ENCODE measurements around the gene ILF2.
"Not testable (repeated sequence)": the region's sequence is repeated elsewhere in the genome, so short reads cannot be mapped to it uniquely, and the experiment has no call there.

ILF2 gene

GRCh38 chr1:153678519-153679336, 7.9 kb upstream of the ILF2 start, which contains the start of gene NPR1:
Gene NPR1, plus strand, starts transcription at chr1:153678688. Its CDS starts 421 bp downstream, at chr1:153679109.
- peak; percentile 60 for DNase-seq

- DNase-seq: peak; percentile 25
These were observed 7.1 kb upstream of the ILF2 start for GRCh38 chr1:153677718-153678518.

- DNase-seq: no peak
These were observed 2.7 kb upstream of the ILF2 start for GRCh38 chr1:153673511-153673910.

- DNase-seq: not testable (repeated sequence)
These were observed 998 bp upstream of the ILF2 start for GRCh38 chr1:153671628-153672353.

GRCh38 chr1:153670257-153670858, 435 bp downstream of the ILF2 start:
- DNase-seq: no peak

GRCh38 chr1:153669606-153670005, 1.2 kb downstream of the ILF2 start:
- no peak for DNase-seq

GRCh38 chr1:153668672-153669071, 2.1 kb downstream of the ILF2 start:
- DNase-seq: not testable (repeated sequence)

GRCh38 chr1:153667439-153667838, 3.4 kb downstream of the ILF2 start:
- no peak for DNase-seq

- no peak for DNase-seq
These were observed 7.6 kb downstream of the ILF2 start for GRCh38 chr1:153663211-153663610.

- DNase-seq: no peak
These were observed 8.5 kb downstream of the ILF2 start for GRCh38 chr1:153662269-153662668.

- DNase-seq: no peak
These were observed 9.6 kb downstream of the ILF2 start for GRCh38 chr1:153661111-153661708.

GRCh38 chr1:153659656-153660055, 11.1 kb downstream of the ILF2 start:
- no peak for DNase-seq

GRCh38 chr1:153659175-153659534, 11.6 kb downstream of the ILF2 start:
- no peak for DNase-seq

- DNase-seq: peak; percentile 96
These were observed 12.2 kb downstream of the ILF2 start, which contains the start of gene SNAPIN for GRCh38 chr1:153658400-153659174. Gene SNAPIN, plus strand, starts transcription at chr1:153658703. Its CDS starts 41 bp downstream, at chr1:153658744.

GRCh38 chr1:153655333-153655732, 15.5 kb downstream of the ILF2 start:
- no peak for DNase-seq

GRCh38 chr1:153652805-153653500, 17.8 kb downstream of the ILF2 start:
- DNase-seq: no peak

- DNase-seq: no peak
These were observed 19.0 kb downstream of the ILF2 start for GRCh38 chr1:153651771-153652170.

- peak; percentile 67 for DNase-seq
These were observed 20.9 kb downstream of the ILF2 start for GRCh38 chr1:153649863-153650235.

- no peak for DNase-seq
These were observed 21.5 kb downstream of the ILF2 start for GRCh38 chr1:153649137-153649862.

GRCh38 chr1:153648000-153648643, 22.7 kb downstream of the ILF2 start:
- DNase-seq: no peak
